ENCODE measurements around the gene ERVW-1. TPM values are rescaled to one million over a fixed set of nuclear protein-coding genes. Genes with fewer than 3 reads are reported as not detected.
"Not testable (repeated sequence)": the region's sequence is repeated elsewhere in the genome, so short reads cannot be mapped to it uniquely, and the experiment has no call there.

Gene ERVW-1
- total RNA-seq, 2 experiments from 2014 or later = not detected

DNA sequence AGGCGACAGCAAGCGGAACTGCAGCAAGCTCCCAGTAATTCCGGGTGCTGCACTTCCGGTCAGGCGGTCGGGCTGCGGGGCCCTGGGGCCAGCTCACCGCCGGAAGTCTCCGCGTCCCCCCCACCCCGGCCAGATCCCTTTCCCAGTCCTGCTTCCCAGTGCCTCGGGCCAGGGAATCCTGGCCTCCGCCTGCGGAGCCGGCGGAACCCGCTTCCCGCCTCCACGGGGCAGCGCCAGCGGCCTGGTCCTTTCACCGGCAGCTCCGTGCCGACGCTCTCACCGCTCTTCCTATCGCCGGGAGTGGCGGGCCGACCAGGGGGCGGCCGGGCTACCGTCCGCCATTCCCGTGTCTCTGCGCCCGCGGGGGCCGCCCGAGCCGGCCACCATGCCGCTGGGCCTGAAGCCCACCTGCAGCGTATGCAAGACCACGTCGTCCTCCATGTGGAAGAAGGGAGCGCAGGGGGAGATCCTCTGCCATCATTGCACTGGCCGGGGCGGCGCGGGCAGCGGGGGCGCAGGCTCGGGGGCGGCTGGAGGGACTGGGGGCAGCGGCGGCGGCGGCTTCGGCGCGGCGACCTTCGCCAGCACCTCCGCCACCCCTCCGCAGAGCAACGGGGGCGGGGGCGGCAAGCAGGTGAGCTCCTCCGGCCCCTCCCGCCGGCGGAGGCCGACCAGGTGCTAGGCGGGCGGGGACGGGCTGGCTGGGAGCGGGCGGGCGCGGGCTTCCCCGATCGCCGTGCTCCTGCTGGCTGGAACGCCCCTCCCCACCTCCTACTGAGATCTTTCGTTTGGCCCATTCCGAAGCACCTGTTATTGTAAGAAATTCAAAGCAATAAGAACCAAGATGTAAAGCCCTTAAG, 30.2 kb downstream of the ERVW-1 start, which contains the start of gene GATAD1:
GATAD1 (plus strand) TSS at position 138 of the 860 bp plus-strand sequence; CDS start at position 386, 248 bp downstream.
- ChIA-PET CTCF (interaction anchor here (0.8 to 3.0 kb wide), 19 partner anchors 9 to 1992 kb away, joined by 3 to 41 read pairs (median 5); partner anchors contain the start of genes ANKIB1, CYP51A1, FAM133B and KRIT1), POLR2A (interaction anchor here (0.6 to 3.0 kb wide), 25 partner anchors 9 to 1358 kb away, joined by 3 to 77 read pairs (median 5); partner anchors contain the start of genes AKAP9, ANKIB1, CYP51A1 and FAM133B)
- Mint-ChIP-seq H3K27ac (peak within 1 kb of the TSS; percentile 94), H3K9me3 (no peaks in the 10 kb centered on the region), H3K36me3 (ENCODE audit: low read depth) (peaks cover 18% of the 10 kb centered on the region), H3K27me3 (no peaks in the 10 kb centered on the region), H3K4me1 (ENCODE audit: low read depth) (peaks cover 4% of the 10 kb centered on the region), H3K4me3 (peak within 1 kb of the TSS; percentile 96)
- Histone ChIP-seq H3K36me3 (ENCODE audit: insufficient read depth, low read length) (peaks cover 19% of the 10 kb centered on the region), H3K9me3 (ENCODE audit: control insufficient read depth in 1 of 2, insufficient read depth in 1 of 2, low read length in 2 of 2) (no peaks in the 10 kb centered on the region), H3K4me1 (ENCODE audit: insufficient read depth, low read length) (peaks cover 13% of the 10 kb centered on the region), H3K27me3 (ENCODE audit: control insufficient read depth in 1 of 2, insufficient read depth in 2 of 2, low read length in 2 of 2) (no peaks in the 10 kb centered on the region), H3K4me3 (ENCODE audit: low read length) (peak within 1 kb of the TSS; percentile 85), H3K27ac (ENCODE audit: low read depth in 1 of 2, low read length in 2 of 2) (peak within 1 kb of the TSS; percentile 92 to 93)
- ATAC-seq (ENCODE audit: poor library complexity) (peak; percentile 56), DNase-seq (peak; percentile 63 to 91 (median 72))
- intact Hi-C loops (cut with DNase I, micrococcal nuclease) = loop anchor here (1.0 to 10.0 kb wide), 14 partner anchors 23 to 1993 kb away; partner anchors contain the start of genes CYP51A1 (in 2 of the 2), ANKIB1 (in 1 of the 2), KRIT1 (in 1 of the 2) and LRRD1 (in 1 of the 2)
- TF ChIP-seq, protein P1, sequence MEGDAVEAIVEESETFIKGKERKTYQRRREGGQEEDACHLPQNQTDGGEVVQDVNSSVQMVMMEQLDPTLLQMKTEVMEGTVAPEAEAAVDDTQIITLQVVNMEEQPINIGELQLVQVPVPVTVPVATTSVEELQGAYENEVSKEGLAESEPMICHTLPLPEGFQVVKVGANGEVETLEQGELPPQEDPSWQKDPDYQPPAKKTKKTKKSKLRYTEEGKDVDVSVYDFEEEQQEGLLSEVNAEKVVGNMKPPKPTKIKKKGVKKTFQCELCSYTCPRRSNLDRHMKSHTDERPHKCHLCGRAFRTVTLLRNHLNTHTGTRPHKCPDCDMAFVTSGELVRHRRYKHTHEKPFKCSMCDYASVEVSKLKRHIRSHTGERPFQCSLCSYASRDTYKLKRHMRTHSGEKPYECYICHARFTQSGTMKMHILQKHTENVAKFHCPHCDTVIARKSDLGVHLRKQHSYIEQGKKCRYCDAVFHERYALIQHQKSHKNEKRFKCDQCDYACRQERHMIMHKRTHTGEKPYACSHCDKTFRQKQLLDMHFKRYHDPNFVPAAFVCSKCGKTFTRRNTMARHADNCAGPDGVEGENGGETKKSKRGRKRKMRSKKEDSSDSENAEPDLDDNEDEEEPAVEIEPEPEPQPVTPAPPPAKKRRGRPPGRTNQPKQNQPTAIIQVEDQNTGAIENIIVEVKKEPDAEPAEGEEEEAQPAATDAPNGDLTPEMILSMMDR (IDR thresholded peaks at IDR 0.05) = peak; percentile 95

DNA sequence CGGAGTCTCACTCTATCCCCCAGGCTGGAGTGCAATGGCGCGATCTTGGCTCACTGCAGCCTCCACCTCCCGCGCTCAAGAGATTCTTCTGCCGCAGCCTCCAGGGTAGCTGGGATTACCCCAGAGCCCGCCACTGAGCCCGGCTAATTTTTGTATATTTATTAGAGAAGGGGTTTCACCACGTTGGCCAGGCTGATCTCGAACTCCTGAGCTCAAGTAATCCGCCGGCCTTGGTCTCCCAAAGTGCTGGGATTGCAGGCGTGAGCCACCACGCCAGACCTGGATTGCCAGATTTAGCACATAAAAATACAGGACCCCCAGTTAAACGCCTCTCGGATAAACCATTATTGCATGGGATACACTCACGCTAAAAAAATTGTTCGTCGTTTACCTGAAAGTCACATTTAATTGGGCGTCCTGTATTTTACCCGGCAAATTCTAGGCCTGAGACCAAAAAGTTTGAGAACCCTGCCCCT, 30.8 kb downstream of the ERVW-1 start:
- peaks cover 4% of the 10 kb centered on the region for H3K4me1 Mint-ChIP-seq (ENCODE audit: low read depth)
- H3K36me3 ChIP-seq (ENCODE audit: insufficient read depth, low read length) = peaks cover 13% of the 10 kb centered on the region
- H3K27ac ChIP-seq (ENCODE audit: low read depth in 1 of 2, low read length in 2 of 2) = peak overlapping the region; percentile 92 to 93
- H3K27me3 ChIP-seq (ENCODE audit: control insufficient read depth in 1 of 2, insufficient read depth in 2 of 2, low read length in 2 of 2) = no peaks in the 10 kb centered on the region
- ChIA-PET CTCF (interaction anchor here (0.8 to 3.0 kb wide), 19 partner anchors 9 to 1992 kb away, joined by 3 to 41 read pairs (median 5); partner anchors contain the start of genes ANKIB1, CYP51A1, FAM133B and KRIT1), POLR2A (interaction anchor here (0.6 to 3.0 kb wide), 20 partner anchors 9 to 1304 kb away, joined by 3 to 77 read pairs (median 5); partner anchors contain the start of genes AKAP9, ANKIB1, CYP51A1 and FAM133B)
- DNase-seq = peak in 1 of 14 experiments; percentile 2
- H3K27ac Mint-ChIP-seq = peak overlapping the region; percentile 94
- H3K4me3 ChIP-seq (ENCODE audit: low read length) = peak overlapping the region; percentile 85
- peak overlapping the region; percentile 95 for H3K4me3 Mint-ChIP-seq
- intact Hi-C loops (cut with DNase I, micrococcal nuclease) = loop anchor here (1.0 to 10.0 kb wide), 12 partner anchors 21 to 1992 kb away; partner anchors contain the start of genes CYP51A1 (in 2 of the 2), ANKIB1 (in 1 of the 2), KRIT1 (in 1 of the 2) and LRRD1 (in 1 of the 2)
- H3K9me3 ChIP-seq (ENCODE audit: control insufficient read depth in 1 of 2, insufficient read depth in 1 of 2, low read length in 2 of 2) = no peaks in the 10 kb centered on the region
- no peaks in the 10 kb centered on the region for H3K9me3 Mint-ChIP-seq
- TF ChIP-seq, protein P1 (IDR thresholded peaks at IDR 0.05) = no peak
- H3K36me3 Mint-ChIP-seq (ENCODE audit: low read depth) = peaks cover 18% of the 10 kb centered on the region
- no peaks in the 10 kb centered on the region for H3K27me3 Mint-ChIP-seq
- ATAC-seq (ENCODE audit: poor library complexity) = peak; percentile 73
- H3K4me1 ChIP-seq (ENCODE audit: insufficient read depth, low read length) = peaks cover 13% of the 10 kb centered on the region

DNA sequence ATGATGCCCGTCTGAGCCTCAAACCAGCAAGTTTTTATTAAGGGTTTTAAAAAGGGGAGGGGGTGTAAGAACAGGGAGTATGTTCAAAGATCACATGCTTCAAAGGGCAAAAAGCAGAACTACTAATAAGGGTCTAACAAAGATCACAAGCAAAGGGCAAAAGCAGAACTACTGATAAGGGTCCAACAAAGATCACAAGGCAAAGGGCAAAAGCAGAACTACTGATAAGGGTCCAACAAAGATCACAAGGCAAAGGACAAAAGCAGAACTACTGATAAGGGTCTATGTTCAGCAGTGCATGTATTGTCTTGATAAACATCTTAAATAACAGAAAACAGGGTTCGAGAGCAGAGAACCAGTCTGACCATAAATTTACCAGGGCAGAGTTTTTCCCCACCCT, 35.0 kb downstream of the ERVW-1 start:
- H3K9me3 ChIP-seq (ENCODE audit: control insufficient read depth in 1 of 2, insufficient read depth in 1 of 2, low read length in 2 of 2); H3K4me1 ChIP-seq (ENCODE audit: insufficient read depth, low read length); H3K4me3 Mint-ChIP-seq; H3K27ac ChIP-seq (ENCODE audit: low read depth in 1 of 2, low read length in 2 of 2); H3K27me3 ChIP-seq (ENCODE audit: control insufficient read depth in 1 of 2, insufficient read depth in 2 of 2, low read length in 2 of 2); POLR2A ChIA-PET; H3K36me3 ChIP-seq (ENCODE audit: insufficient read depth, low read length); H3K36me3 Mint-ChIP-seq (ENCODE audit: low read depth); H3K27me3 Mint-ChIP-seq; H3K4me3 ChIP-seq (ENCODE audit: low read length); DNase-seq; H3K27ac Mint-ChIP-seq; H3K9me3 Mint-ChIP-seq; H3K4me1 Mint-ChIP-seq (ENCODE audit: low read depth); ATAC-seq (ENCODE audit: poor library complexity); CTCF ChIA-PET: not testable (repeated sequence)
- intact Hi-C loops (cut with DNase I, micrococcal nuclease) = loop anchor here (10.0 kb wide), 3 partner anchors 608 to 1988 kb away; no protein-coding TSS in a partner anchor
